IMR-90 (cell line): ENCODE results near the gene ADARB2. TPM values are rescaled to one million over a fixed set of nuclear protein-coding genes. Genes with fewer than 3 reads are reported as not detected.

ENCODE experiments used
- ATAC-seq: fragments of 200-7000 bp; cut with Tn5 transposase; 2 replicates; pipeline ENCODE4 v1.9.1; 2020; ENCODE audit warnings: low read depth, mild to moderate bottlenecking, moderate library complexity
- BruUV-seq: library from RNA; stranded (reverse); fragments of 400-500 nt; replicated peaks from 2 replicates; lab custom pipeline; 2021; lab: Mats Ljungman, UMichigan
- CTCF ChIA-PET: fragments of 300-600 bp; formaldehyde crosslinking; extraction: SDS; loops from one replicate; lab custom pipeline; 2021; ENCODE audit warnings: antibody characterized with exemption; lab: Yijun Ruan, JAX
- POLR2A ChIA-PET: fragments of 300-600 bp; sonication (Branson Sonifier 250); formaldehyde crosslinking; loops from one replicate; lab custom pipeline; 2022; ENCODE audit warnings: antibody characterized with exemption; ENCODE audit not compliant: unreplicated experiment; lab: Charles Lee
- DNase-seq: peaks from one replicate; pipeline ENCODE4 v3.0.0; 2013
- H2AFZ ChIP-seq: replicated peaks from 2 replicates; pipeline ENCODE3; 2013; ENCODE audit warnings: low read length, mild to moderate bottlenecking; ENCODE audit not compliant: poor library complexity
- H2AK5ac ChIP-seq: 2 replicates; pipeline ENCODE4 v1.6.1; 2013; ENCODE audit warnings: low read depth, low read length, inconsistent platforms
- H2AK9ac ChIP-seq: replicated peaks from 2 replicates; pipeline ENCODE3; 2013; ENCODE audit warnings: mild to moderate bottlenecking, low read depth, low read length, moderate library complexity; ENCODE audit not compliant: poor library complexity
- H2BK120ac ChIP-seq: 2 replicates; pipeline ENCODE4 v1.6.1; 2013; ENCODE audit warnings: low read depth, low read length, inconsistent platforms
- H2BK15ac ChIP-seq: 3 replicates; pipeline ENCODE4 v1.6.1; 2013; ENCODE audit warnings: low read depth, low read length, inconsistent platforms
- H2BK20ac ChIP-seq: 2 replicates; pipeline ENCODE4 v1.6.1; 2013; ENCODE audit warnings: low read depth, mild to moderate bottlenecking, inconsistent platforms, low read length, moderate library complexity
- H2BK5ac ChIP-seq: 2 replicates; pipeline ENCODE4 v1.6.1; 2013; ENCODE audit warnings: mild to moderate bottlenecking, low read depth, low read length, inconsistent platforms; ENCODE audit not compliant: poor library complexity, severe bottlenecking
- H3K14ac ChIP-seq: replicated peaks from 2 replicates; pipeline ENCODE4 v1.6.1; 2013; ENCODE audit warnings: low read depth, low read length, inconsistent platforms
- H3K18ac ChIP-seq: 2 replicates; pipeline ENCODE4 v1.6.1; 2013; ENCODE audit warnings: low read depth, low read length, control low read depth
- H3K23ac ChIP-seq: 2 replicates; pipeline ENCODE4 v1.6.1; 2013; ENCODE audit warnings: low read depth, low read length, inconsistent platforms
- H3K27ac ChIP-seq: 2 replicates; pipeline ENCODE4 v1.5.1; 2013; ENCODE audit warnings: mild to moderate bottlenecking, control low read depth, low read length; ENCODE audit not compliant: insufficient read depth
- H3K27me3 ChIP-seq: 2 replicates; pipeline ENCODE4 v1.6.1; 2013; ENCODE audit warnings: low read length; ENCODE audit not compliant: control insufficient read depth, insufficient read depth
- H3K36me3 ChIP-seq: 2 replicates; pipeline ENCODE4 v1.6.1; 2013; ENCODE audit warnings: low read length, mixed read lengths; ENCODE audit not compliant: control insufficient read depth, insufficient read depth
- H3K4ac ChIP-seq: 2 replicates; pipeline ENCODE4 v1.6.1; 2013; ENCODE audit warnings: low read depth, low read length, inconsistent platforms
- H3K4me1 ChIP-seq: 2 replicates; pipeline ENCODE4 v1.6.1; 2013; ENCODE audit warnings: low read length, mixed read lengths; ENCODE audit not compliant: control insufficient read depth, insufficient read depth
- H3K4me2 ChIP-seq: 2 replicates; pipeline ENCODE4 v1.6.1; 2013; ENCODE audit warnings: low read depth, mild to moderate bottlenecking, control low read depth, low read length, moderate library complexity
- H3K4me3 ChIP-seq: 2 replicates; pipeline ENCODE4 v1.5.1; 2013; ENCODE audit warnings: low read depth, mild to moderate bottlenecking, control low read depth, low read length, moderate library complexity; ENCODE audit not compliant: insufficient read depth
- H3K56ac ChIP-seq: 2 replicates; pipeline ENCODE4 v1.6.1; 2013; ENCODE audit warnings: low read length, inconsistent platforms; ENCODE audit not compliant: insufficient read depth; ENCODE audit errors: extremely low read depth
- H3K79me1 ChIP-seq, 2 experiments: 2 replicates each; pipeline ENCODE4 v1.6.1; 2013; ENCODE audit warnings: low read length in 2 of 2, inconsistent platforms in 1 of 2, low read depth in 1 of 2
- H3K9ac ChIP-seq: 2 replicates; pipeline ENCODE4 v1.6.1; 2013; ENCODE audit warnings: low read depth, low read length, control low read depth
- H3K9me1 ChIP-seq: 2 replicates; pipeline ENCODE4 v1.6.1; 2013; ENCODE audit warnings: low read length, inconsistent platforms; ENCODE audit not compliant: insufficient read depth
- H3K9me3 ChIP-seq: 2 replicates; pipeline ENCODE4 v1.6.1; 2013; ENCODE audit warnings: low read length; ENCODE audit not compliant: control insufficient read depth, insufficient read depth
- H4K20me1 ChIP-seq: 2 replicates; pipeline ENCODE4 v1.6.1; 2013; ENCODE audit warnings: low read length, inconsistent platforms; ENCODE audit not compliant: insufficient read depth
- H4K5ac ChIP-seq: 2 replicates; pipeline ENCODE4 v1.6.1; 2013; ENCODE audit warnings: mild to moderate bottlenecking, low read depth, low read length, control low read depth
- H4K8ac ChIP-seq, 2 experiments: 2 replicates each; pipeline ENCODE4 v1.6.1; 2013; ENCODE audit warnings: low read depth in 2 of 2, low read length in 2 of 2, control low read depth in 1 of 2, inconsistent platforms in 1 of 2
- H4K91ac ChIP-seq: 2 replicates; pipeline ENCODE4 v1.6.1; 2013; ENCODE audit warnings: low read depth, low read length, inconsistent platforms; ENCODE audit not compliant: insufficient read depth
- BHLHE40 ChIP-seq: fragments of 150-350 bp; IDR thresholded peaks from 2 replicates; pipeline ENCODE4 v1.6.1; 2016; ENCODE audit warnings: mild to moderate bottlenecking, low read depth, low read length
- CEBPB ChIP-seq: IDR thresholded peaks from 2 replicates; pipeline ENCODE4 v1.6.1; 2012; ENCODE audit warnings: low read depth, low read length, improper control_type of control experiment
- CHD1 ChIP-seq: IDR thresholded peaks from 2 replicates; pipeline ENCODE4 v1.6.1; 2012; ENCODE audit warnings: low read depth, low read length, improper control_type of control experiment
- FOS ChIP-seq: fragments of 150-350 bp; IDR thresholded peaks from 2 replicates; pipeline ENCODE4 v1.6.1; 2016; ENCODE audit warnings: low read depth, low read length
- MAFK ChIP-seq: IDR thresholded peaks from 2 replicates; pipeline ENCODE4 v1.6.1; 2012; ENCODE audit warnings: low read depth, low read length, improper control_type of control experiment
- MAZ ChIP-seq: IDR thresholded peaks from 2 replicates; pipeline ENCODE4 v1.6.1; 2012; ENCODE audit warnings: low read depth, mild to moderate bottlenecking, low read length, improper control_type of control experiment, moderate library complexity, borderline replicate concordance
- MXI1 ChIP-seq: IDR thresholded peaks from 2 replicates; pipeline ENCODE4 v1.6.1; 2012; ENCODE audit warnings: low read depth, mild to moderate bottlenecking, low read length, moderate library complexity, borderline replicate concordance
- NFE2L2 ChIP-seq: fragments of 150-350 bp; IDR thresholded peaks from 2 replicates; pipeline ENCODE4 v1.6.1; 2016; ENCODE audit warnings: low read depth, mild to moderate bottlenecking, low read length
- POLR2A ChIP-seq: IDR thresholded peaks from 2 replicates; pipeline ENCODE4 v1.6.1; 2012; ENCODE audit warnings: mild to moderate bottlenecking, low read depth, low read length
- RAD21 ChIP-seq: IDR thresholded peaks from 2 replicates; pipeline ENCODE4 v1.6.1; 2012; ENCODE audit warnings: low read length, improper control_type of control experiment
- RCOR1 ChIP-seq: IDR thresholded peaks from 2 replicates; pipeline ENCODE4 v1.6.1; 2012; ENCODE audit warnings: mild to moderate bottlenecking, low read length, improper control_type of control experiment; ENCODE audit not compliant: insufficient replicate concordance
- RFX5 ChIP-seq: IDR thresholded peaks from 2 replicates; pipeline ENCODE4 v1.8.0; 2012; ENCODE audit warnings: low read depth, mild to moderate bottlenecking, low read length, moderate library complexity
- SMC3 ChIP-seq: fragments of 150-350 bp; IDR thresholded peaks from 2 replicates; pipeline ENCODE4 v1.6.1; 2016; ENCODE audit warnings: low read depth, mild to moderate bottlenecking, antibody characterized with exemption, low read length, moderate library complexity
- WGBS, 2 experiments: methylation state at CpG; one replicate each; pipeline versions ENCODE4 v1.1.5 to v1.1.7; 2013; ENCODE audit warnings: missing lambda C conversion rate in 2 of 2; ENCODE audit not compliant: insufficient read length in 1 of 2; ENCODE audit errors: extremely low coverage in 2 of 2; 5-methylcytosine and 5-hydroxymethylcytosine counted together
- dilution Hi-C: fragments of 300-500 bp; cut with HindIII; formaldehyde crosslinking; loops from one replicate; pipeline ENCODE4 v1.14.3; 2018; ENCODE audit warnings: low sequenced_read_pairs; ENCODE audit not compliant: unreplicated experiment
- in situ Hi-C: fragments of 300-500 bp; cut with MboI; formaldehyde crosslinking; loops from 3 replicates; pipeline ENCODE4 v1.14.3; 2019; ENCODE audit warnings: low sequenced_read_pairs, inconsistent platforms, mixed read lengths
- intact Hi-C: fragments of 100-400 bp; cut with micrococcal nuclease; formaldehyde crosslinking; loops from 2 replicates; pipeline ENCODE4 v1.10.0; 2022
- polyA plus RNA-seq, 3 experiments: library from polyadenylated mRNA; depleted of rRNA; stranded (reverse); fragments of >200 nt; gene quantifications; 2 replicates each; pipeline ENCODE4 v1.2.3, GENCODE V29; 2012; ENCODE audit warnings: low replicate concordance in 1 of 3
- total RNA-seq: library from RNA; depleted of rRNA; stranded (reverse); fragments of >200 nt; gene quantifications from 2 replicates; pipeline ENCODE4 v1.2.3, GENCODE V29; 2012
- TF ChIP-seq, protein P1 (sequence below): fragments of 150-350 bp; IDR thresholded peaks from 2 replicates; pipeline ENCODE4 v1.6.1; 2016; ENCODE audit warnings: low read depth, mild to moderate bottlenecking, low read length, moderate library complexity, borderline replicate concordance
- TF ChIP-seq, protein P2 (sequence below): conservative IDR thresholded peaks from 2 replicates; pipeline ENCODE4 v1.5.1; 2012; ENCODE audit warnings: mild to moderate bottlenecking, low read depth, low read length, improper control_type of control experiment
- TF ChIP-seq, protein P3 (sequence below): fragments of 150-350 bp; IDR thresholded peaks from 2 replicates; pipeline ENCODE4 v1.6.1; 2017; ENCODE audit warnings: mild to moderate bottlenecking, antibody characterized with exemption, low read length, low read depth

The ADARB2 gene
- total and polyA plus RNA-seq, 2 of the 4 experiments (the other 2 are of a cell fraction) = not detected

DNA sequence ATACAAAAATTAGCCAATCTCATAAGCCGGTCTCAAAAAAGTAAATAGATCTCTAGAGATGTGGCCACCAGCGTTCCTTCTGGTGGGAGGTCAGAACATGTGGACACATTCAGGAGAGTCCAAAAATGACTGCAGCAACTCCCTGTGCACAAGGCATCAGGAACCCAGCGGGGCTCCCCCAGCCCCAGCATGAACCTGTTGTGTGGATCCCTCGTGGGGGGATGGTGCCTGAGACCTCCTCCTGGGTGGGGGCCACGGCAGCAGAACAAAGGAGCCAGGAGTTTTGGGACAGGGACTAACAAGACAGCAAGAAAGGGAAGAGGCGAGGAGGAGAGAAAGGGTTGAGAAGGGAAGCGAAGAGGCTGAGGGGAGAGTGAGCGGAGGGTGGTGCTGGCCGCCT lies 559.4 kb downstream of the ADARB2 start:
- Histone ChIP-seq H3K9ac (no peak overlapping the region), H4K20me1 (no peaks in the 10 kb centered on the region), H2BK5ac (no peak overlapping the region), H3K9me3 (no peaks in the 10 kb centered on the region), H2AK9ac (peak overlapping the region; percentile 24), H3K23ac (no peak overlapping the region), H3K14ac (no peak overlapping the region), H3K56ac (no peak overlapping the region), H4K91ac (no peak overlapping the region), H3K27me3 (no peaks in the 10 kb centered on the region; the same call in 1 of the 2 replicates), H3K4ac (no peak overlapping the region), H4K5ac (no peak overlapping the region), H3K79me1 (no peaks in the 10 kb centered on the region), H2AK5ac (no peak overlapping the region), H3K9me1 (no peaks in the 10 kb centered on the region), H2BK15ac (no peak overlapping the region), H3K36me3 (no peaks in the 10 kb centered on the region), H2BK20ac (no peak overlapping the region), H2AFZ (no peak overlapping the region), H3K4me1 (no peaks in the 10 kb centered on the region), H3K4me3 (no peak overlapping the region), H4K8ac (no peak overlapping the region), H3K18ac (no peak overlapping the region), H3K4me2 (no peak overlapping the region), H2BK120ac (no peak overlapping the region), H3K27ac (no peak overlapping the region)
- DNase-seq = no peak
- 80% methylated on average over 1 of the region's 9 CpGs; no CpG with 5 or more reads in 1 of the 2 experiments for WGBS, 2 experiments
- ChIA-PET CTCF (no interaction called here), POLR2A (no interaction called here)
- intact Hi-C loops = no loop called here
- ATAC-seq = no peak
- no TSS peak for BruUV-seq
- in situ Hi-C loops = no loop called here
- TF ChIP-seq RAD21 = no peak
- no peak for TF ChIP-seq CHD1
- no peak for TF ChIP-seq BHLHE40
- TF ChIP-seq NFE2L2 = no peak
- no peak for TF ChIP-seq RCOR1
- TF ChIP-seq RFX5 = no peak
- TF ChIP-seq, protein P1, sequence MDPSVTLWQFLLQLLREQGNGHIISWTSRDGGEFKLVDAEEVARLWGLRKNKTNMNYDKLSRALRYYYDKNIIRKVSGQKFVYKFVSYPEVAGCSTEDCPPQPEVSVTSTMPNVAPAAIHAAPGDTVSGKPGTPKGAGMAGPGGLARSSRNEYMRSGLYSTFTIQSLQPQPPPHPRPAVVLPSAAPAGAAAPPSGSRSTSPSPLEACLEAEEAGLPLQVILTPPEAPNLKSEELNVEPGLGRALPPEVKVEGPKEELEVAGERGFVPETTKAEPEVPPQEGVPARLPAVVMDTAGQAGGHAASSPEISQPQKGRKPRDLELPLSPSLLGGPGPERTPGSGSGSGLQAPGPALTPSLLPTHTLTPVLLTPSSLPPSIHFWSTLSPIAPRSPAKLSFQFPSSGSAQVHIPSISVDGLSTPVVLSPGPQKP = no peak
- no peak for TF ChIP-seq MAFK
- no peak for TF ChIP-seq FOS
- TF ChIP-seq, protein P2, sequence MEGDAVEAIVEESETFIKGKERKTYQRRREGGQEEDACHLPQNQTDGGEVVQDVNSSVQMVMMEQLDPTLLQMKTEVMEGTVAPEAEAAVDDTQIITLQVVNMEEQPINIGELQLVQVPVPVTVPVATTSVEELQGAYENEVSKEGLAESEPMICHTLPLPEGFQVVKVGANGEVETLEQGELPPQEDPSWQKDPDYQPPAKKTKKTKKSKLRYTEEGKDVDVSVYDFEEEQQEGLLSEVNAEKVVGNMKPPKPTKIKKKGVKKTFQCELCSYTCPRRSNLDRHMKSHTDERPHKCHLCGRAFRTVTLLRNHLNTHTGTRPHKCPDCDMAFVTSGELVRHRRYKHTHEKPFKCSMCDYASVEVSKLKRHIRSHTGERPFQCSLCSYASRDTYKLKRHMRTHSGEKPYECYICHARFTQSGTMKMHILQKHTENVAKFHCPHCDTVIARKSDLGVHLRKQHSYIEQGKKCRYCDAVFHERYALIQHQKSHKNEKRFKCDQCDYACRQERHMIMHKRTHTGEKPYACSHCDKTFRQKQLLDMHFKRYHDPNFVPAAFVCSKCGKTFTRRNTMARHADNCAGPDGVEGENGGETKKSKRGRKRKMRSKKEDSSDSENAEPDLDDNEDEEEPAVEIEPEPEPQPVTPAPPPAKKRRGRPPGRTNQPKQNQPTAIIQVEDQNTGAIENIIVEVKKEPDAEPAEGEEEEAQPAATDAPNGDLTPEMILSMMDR = no peak
- TF ChIP-seq SMC3 = no peak
- TF ChIP-seq MXI1 = no peak
- TF ChIP-seq, protein P3, sequence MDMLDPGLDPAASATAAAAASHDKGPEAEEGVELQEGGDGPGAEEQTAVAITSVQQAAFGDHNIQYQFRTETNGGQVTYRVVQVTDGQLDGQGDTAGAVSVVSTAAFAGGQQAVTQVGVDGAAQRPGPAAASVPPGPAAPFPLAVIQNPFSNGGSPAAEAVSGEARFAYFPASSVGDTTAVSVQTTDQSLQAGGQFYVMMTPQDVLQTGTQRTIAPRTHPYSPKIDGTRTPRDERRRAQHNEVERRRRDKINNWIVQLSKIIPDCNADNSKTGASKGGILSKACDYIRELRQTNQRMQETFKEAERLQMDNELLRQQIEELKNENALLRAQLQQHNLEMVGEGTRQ = no peak
- no peak for TF ChIP-seq POLR2A
- TF ChIP-seq MAZ = no peak
- no peak for TF ChIP-seq CEBPB
- dilution Hi-C loops = no loop called here
